ENCODE measurements around the gene RPL13. TPM values are rescaled to one million over a fixed set of nuclear protein-coding genes. Genes with fewer than 3 reads are reported as not detected.
"Not testable (repeated sequence)": the region's sequence is repeated elsewhere in the genome, so short reads cannot be mapped to it uniquely, and the experiment has no call there.

Gene RPL13
- total RNA-seq, 1 donor from 2014 or later, result 2,013 TPM

DNA sequence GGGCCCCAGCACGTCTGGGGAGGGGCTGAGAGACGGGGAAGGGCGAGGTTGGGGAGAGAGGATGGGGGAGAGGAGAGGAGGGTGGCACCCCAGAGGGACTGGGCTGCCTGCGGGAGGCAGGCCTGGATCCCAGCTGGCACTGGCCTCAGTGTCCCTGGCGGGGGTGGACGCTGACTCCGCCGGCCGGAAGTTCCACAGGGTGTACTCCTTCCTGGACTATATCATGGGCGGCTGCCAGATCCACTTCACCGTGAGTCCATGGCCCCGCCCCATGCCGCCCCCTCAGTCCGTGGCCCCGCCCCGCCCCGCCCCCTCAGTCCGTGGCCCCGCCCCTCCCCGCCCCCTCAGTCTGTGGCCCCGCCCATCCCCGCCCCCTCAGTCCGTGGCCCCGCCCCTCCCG, 26.4 kb downstream of the RPL13 start:
- no peak overlapping the region for H3K4me3 Mint-ChIP-seq
- H3K27ac Mint-ChIP-seq (ENCODE audit: unreplicated experiment), result no peak overlapping the region
- no peak for DNase-seq (ENCODE audit: low read depth, low spot score)
- H3K36me3 Mint-ChIP-seq (ENCODE audit: low read depth), result no peaks in the 10 kb centered on the region
- H3K4me1 Mint-ChIP-seq, result no peaks in the 10 kb centered on the region
- no peak for TF ChIP-seq CTCF (conservative IDR thresholded peaks at IDR 0.05)
- no peaks in the 10 kb centered on the region for H3K9me3 Mint-ChIP-seq
- H3K27me3 Mint-ChIP-seq (ENCODE audit: low read depth), result peaks cover 1% of the 10 kb centered on the region

DNA sequence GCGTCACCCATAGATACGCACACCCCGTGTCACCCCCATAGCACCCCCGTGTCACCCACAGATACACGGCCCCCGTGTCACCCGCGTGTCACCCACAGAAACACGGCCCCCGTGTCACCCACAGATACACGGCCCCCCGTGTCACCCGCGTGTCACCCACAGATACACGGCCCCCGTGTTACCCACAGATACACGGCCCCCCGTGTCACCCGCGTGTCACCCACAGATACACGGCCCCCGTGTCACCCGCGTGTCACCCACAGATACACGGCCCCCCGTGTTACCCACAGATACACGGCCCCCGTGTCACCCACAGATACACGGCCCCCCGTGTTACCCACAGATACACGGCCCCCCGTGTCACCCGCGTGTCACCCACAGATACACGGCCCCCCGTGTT, 27.2 kb downstream of the RPL13 start:
- not testable (repeated sequence) for H3K9me3 Mint-ChIP-seq; DNase-seq (ENCODE audit: low read depth, low spot score); H3K4me1 Mint-ChIP-seq; H3K27ac Mint-ChIP-seq (ENCODE audit: unreplicated experiment); H3K36me3 Mint-ChIP-seq (ENCODE audit: low read depth); H3K4me3 Mint-ChIP-seq; H3K27me3 Mint-ChIP-seq (ENCODE audit: low read depth)

DNA sequence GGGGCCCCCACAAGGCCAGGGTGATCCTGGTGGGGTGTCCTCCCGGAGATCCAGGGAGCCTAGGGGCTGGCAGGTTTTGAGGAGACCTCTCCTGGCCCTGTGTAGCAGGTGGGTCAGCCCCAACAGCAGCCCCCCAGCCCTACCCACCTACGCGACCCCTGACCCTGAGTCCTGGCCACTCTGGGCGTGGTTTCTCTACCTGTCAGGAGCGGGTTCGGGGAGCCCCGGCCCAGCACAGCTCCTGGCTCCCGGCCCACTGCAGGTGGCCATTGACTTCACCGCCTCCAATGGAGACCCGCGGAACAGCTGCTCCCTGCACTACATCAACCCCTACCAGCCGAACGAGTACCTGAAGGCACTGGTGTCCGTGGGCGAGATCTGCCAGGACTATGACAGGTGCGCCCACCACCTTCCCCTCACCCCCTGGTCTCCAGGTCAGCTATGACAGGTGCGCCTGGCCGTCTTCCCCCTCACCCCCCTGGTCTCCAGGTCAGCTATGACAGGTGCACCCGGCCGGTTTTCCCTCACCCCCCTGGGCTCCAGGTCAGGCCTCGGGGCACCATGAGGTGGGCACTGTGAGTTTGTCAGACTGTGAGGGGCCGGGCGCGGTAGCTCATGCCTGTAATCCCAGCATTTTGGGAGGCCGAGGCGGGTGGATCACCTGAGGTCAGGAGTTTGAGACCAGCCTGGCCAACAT, 28.1 kb downstream of the RPL13 start:
- H3K36me3 Mint-ChIP-seq (ENCODE audit: low read depth), result no peaks in the 10 kb centered on the region
- no peaks in the 10 kb centered on the region for H3K27me3 Mint-ChIP-seq (ENCODE audit: low read depth)
- TF ChIP-seq CTCF (conservative IDR thresholded peaks at IDR 0.05), result no peak
- DNase-seq (ENCODE audit: low read depth, low spot score), result no peak
- no peak overlapping the region for H3K4me3 Mint-ChIP-seq
- no peak overlapping the region for H3K27ac Mint-ChIP-seq (ENCODE audit: unreplicated experiment)
- H3K4me1 Mint-ChIP-seq, result no peaks in the 10 kb centered on the region
- H3K9me3 Mint-ChIP-seq, result no peaks in the 10 kb centered on the region

- Mint-ChIP-seq H3K4me1 (no peaks in the 10 kb centered on the region), H3K27ac (ENCODE audit: unreplicated experiment) (no peak overlapping the region), H3K36me3 (ENCODE audit: low read depth) (no peaks in the 10 kb centered on the region), H3K9me3 (no peaks in the 10 kb centered on the region), H3K4me3 (no peak overlapping the region), H3K27me3 (ENCODE audit: low read depth) (no peaks in the 10 kb centered on the region)
- TF ChIP-seq CTCF (conservative IDR thresholded peaks at IDR 0.05), result no peak
- DNase-seq (ENCODE audit: low read depth, low spot score), result no peak
Observed at GRCh38 chr16:89589241-89589926, 28.9 kb downstream of the RPL13 start.

DNA sequence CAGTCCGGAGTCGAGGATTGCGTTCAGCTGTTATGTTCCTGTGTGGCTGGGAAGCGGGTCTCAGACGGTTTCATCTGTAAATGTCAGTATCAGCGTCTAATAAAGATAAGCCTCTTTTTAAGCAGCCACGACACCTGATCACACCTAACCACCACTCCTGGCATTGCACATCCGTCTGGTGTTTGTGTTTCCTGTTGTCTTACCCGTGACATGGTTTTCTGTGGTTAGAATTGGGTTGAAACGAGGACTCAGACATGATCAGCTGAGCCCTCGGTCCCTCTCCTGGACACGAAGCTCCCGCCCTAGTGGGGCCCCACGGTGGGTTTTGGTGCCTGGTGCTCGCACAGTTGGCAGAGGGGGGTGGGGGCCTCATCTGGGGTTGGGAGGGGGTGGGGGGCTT, 33.4 kb downstream of the RPL13 start:
- no peaks in the 10 kb centered on the region for H3K9me3 Mint-ChIP-seq
- H3K4me3 Mint-ChIP-seq, result no peak overlapping the region
- no peaks in the 10 kb centered on the region for H3K27me3 Mint-ChIP-seq (ENCODE audit: low read depth)
- H3K36me3 Mint-ChIP-seq (ENCODE audit: low read depth), result no peaks in the 10 kb centered on the region
- no peaks in the 10 kb centered on the region for H3K4me1 Mint-ChIP-seq
- no peak overlapping the region for H3K27ac Mint-ChIP-seq (ENCODE audit: unreplicated experiment)
- TF ChIP-seq CTCF (conservative IDR thresholded peaks at IDR 0.05), result no peak
- no peak for DNase-seq (ENCODE audit: low read depth, low spot score)

DNA sequence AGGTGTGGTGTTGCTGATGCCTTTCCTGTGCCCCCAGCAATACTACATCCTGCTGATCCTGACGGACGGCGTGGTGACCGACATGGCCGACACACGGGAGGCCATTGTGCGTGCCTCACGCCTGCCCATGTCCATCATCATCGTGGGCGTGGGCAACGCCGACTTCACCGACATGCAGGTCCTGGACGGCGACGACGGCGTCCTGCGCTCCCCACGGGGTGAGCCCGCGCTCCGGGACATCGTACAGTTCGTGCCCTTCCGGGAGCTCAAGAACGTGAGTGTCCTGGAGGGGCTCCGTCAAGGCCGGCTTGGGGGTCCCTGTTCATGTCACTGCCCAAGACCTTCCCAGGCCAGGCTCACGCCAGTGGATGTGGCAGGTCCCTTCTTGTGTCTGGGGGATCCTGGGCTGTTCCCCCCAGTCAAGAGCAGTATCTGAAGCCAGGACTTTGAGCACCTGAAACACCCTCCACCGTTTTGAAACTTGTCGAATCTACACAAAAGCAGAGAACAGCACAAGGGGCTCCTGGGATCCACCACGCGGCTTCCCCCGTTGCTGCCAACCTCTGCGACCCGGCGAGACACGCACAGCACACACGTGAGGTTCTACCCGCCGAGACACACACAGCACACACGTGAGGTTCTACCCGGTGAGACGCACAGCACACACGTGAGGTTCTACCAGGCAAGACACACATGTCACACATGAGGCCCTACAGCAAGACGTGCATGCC, 35.0 kb downstream of the RPL13 start:
- DNase-seq (ENCODE audit: low read depth, low spot score), result no peak
- H3K4me1 Mint-ChIP-seq, result no peaks in the 10 kb centered on the region
- H3K27me3 Mint-ChIP-seq (ENCODE audit: low read depth), result no peaks in the 10 kb centered on the region
- no peaks in the 10 kb centered on the region for H3K9me3 Mint-ChIP-seq
- no peak overlapping the region for H3K27ac Mint-ChIP-seq (ENCODE audit: unreplicated experiment)
- H3K36me3 Mint-ChIP-seq (ENCODE audit: low read depth), result no peaks in the 10 kb centered on the region
- H3K4me3 Mint-ChIP-seq, result no peak overlapping the region
- TF ChIP-seq CTCF (conservative IDR thresholded peaks at IDR 0.05), result no peak
